Upper lobe of left lung (tissue), 6 donors: ENCODE measurements around the gene COL12A1. TPM values are rescaled to one million over a fixed set of nuclear protein-coding genes. Genes with fewer than 3 reads are reported as not detected.

Experiments used
- ATAC-seq, 2 donors: fragments of 200-7000 bp; cut with Tn5 transposase; one replicate each; pipeline ENCODE4 v1.9.1; 2022; ENCODE audit warnings: mild to moderate bottlenecking in 2 of 2, moderate library complexity in 2 of 2; ENCODE audit not compliant: low FRiP score in 2 of 2
- DNase-seq, 2 donors: peaks; one replicate each; pipeline ENCODE4 v3.0.0-alpha.2; 2019 to 2020
- H3K27ac ChIP-seq, 4 donors: fragments of 200-600 bp; sonication (generic); one replicate each; pipeline ENCODE4 v1.5.1; 2016 to 2019
- H3K27me3 ChIP-seq, 4 donors: fragments of 200-600 bp; sonication (generic); one replicate each; pipeline ENCODE4 v1.5.1; 2017 to 2019
- H3K36me3 ChIP-seq, 4 donors: fragments of 200-600 bp; sonication (generic); one replicate each; pipeline ENCODE4 v1.5.1; 2016 to 2019
- H3K4me1 ChIP-seq, 4 donors: fragments of 200-600 bp; sonication (generic); one replicate each; pipeline ENCODE4 v1.5.1; 2018 to 2019
- H3K4me3 ChIP-seq, 4 donors: fragments of 200-600 bp; sonication (generic); one replicate each; pipeline ENCODE4 v1.5.1; 2017 to 2019; ENCODE audit warnings: mild to moderate bottlenecking in 2 of 4, moderate library complexity in 1 of 4
- H3K9me3 ChIP-seq, 4 donors: fragments of 200-600 bp; sonication (generic); one replicate each; pipeline ENCODE4 v1.5.1; 2018 to 2019
- EP300 ChIP-seq, 4 donors: sonication (generic); formaldehyde crosslinking; IDR thresholded peaks; one replicate each; pipeline ENCODE4 v1.5.1; 2017; ENCODE audit warnings: antibody characterized with exemption in 4 of 4, control low read depth in 2 of 4
- POLR2A ChIP-seq, 4 donors: fragments of 450-650 bp; IDR thresholded peaks; one replicate each; pipeline ENCODE4 v1.5.1; 2016 to 2017; ENCODE audit warnings: antibody characterized with exemption in 4 of 4, mild to moderate bottlenecking in 2 of 4
- POLR2AphosphoS5 ChIP-seq, 2 donors: sonication (generic); formaldehyde crosslinking; IDR thresholded peaks; one replicate each; pipeline ENCODE4 v1.5.1; 2017; ENCODE audit warnings: antibody characterized with exemption in 2 of 2
- WGBS, 2 donors: methylation state at CpG; one replicate each; pipeline ENCODE4 v1.1.5; 2017 to 2018; 5-methylcytosine and 5-hydroxymethylcytosine counted together
- total RNA-seq, 6 donors: library from RNA; depleted of rRNA in 4 of 6; stranded (reverse); fragments of >200 nt in 4 of 6; gene quantifications; one replicate each; pipeline versions ENCODE4 v1.1.0 to v1.2.1, GENCODE V29; 2016 to 2021
- TF ChIP-seq, protein P1 (sequence below), 6 experiments: fragments of 450-650 bp in 4 of 6; fragments of 200-600 bp in 2 of 6; sonication (generic) in 2 of 6; IDR thresholded peaks; one replicate each; pipeline ENCODE4 v1.5.1; 2016 to 2019; ENCODE audit warnings: antibody characterized with exemption in 6 of 6
- donor health status: DM: no; HTN: no; CAD: no; lungs with moderate emphysema.
- donor health status: DM: no; HTN: yes; CAD: no; lungs with severe emphysema.

Gene COL12A1
- total RNA-seq, 6 donors from 2014 or later: 33.3 to 176 (median 76.9) TPM

- no peak for DNase-seq
- no peak for ATAC-seq
- H3K9me3 ChIP-seq: no peaks in the 10 kb centered on the region
- H3K4me1 ChIP-seq: peaks cover 0 to 17% (median 3%) of the 10 kb centered on the region in 4 donors
- no peak overlapping the region for H3K4me3 ChIP-seq
- H3K27me3 ChIP-seq: no peaks in the 10 kb centered on the region
- no peak overlapping the region for H3K27ac ChIP-seq
- no peak for TF ChIP-seq POLR2AphosphoS5 (IDR thresholded peaks at IDR 0.05)
- TF ChIP-seq POLR2A (IDR thresholded peaks at IDR 0.05): no peak
- TF ChIP-seq EP300 (IDR thresholded peaks at IDR 0.05): no peak
- TF ChIP-seq, protein P1, sequence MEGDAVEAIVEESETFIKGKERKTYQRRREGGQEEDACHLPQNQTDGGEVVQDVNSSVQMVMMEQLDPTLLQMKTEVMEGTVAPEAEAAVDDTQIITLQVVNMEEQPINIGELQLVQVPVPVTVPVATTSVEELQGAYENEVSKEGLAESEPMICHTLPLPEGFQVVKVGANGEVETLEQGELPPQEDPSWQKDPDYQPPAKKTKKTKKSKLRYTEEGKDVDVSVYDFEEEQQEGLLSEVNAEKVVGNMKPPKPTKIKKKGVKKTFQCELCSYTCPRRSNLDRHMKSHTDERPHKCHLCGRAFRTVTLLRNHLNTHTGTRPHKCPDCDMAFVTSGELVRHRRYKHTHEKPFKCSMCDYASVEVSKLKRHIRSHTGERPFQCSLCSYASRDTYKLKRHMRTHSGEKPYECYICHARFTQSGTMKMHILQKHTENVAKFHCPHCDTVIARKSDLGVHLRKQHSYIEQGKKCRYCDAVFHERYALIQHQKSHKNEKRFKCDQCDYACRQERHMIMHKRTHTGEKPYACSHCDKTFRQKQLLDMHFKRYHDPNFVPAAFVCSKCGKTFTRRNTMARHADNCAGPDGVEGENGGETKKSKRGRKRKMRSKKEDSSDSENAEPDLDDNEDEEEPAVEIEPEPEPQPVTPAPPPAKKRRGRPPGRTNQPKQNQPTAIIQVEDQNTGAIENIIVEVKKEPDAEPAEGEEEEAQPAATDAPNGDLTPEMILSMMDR (IDR thresholded peaks at IDR 0.05): no peak
- no peaks in the 10 kb centered on the region for H3K36me3 ChIP-seq
- 62 to 74% methylated on average over 4 of the region's 4 CpGs for WGBS, 2 donors
Measured at GRCh38 chr6:75215291-75215690, 9.4 kb upstream of the COL12A1 start.

DNA sequence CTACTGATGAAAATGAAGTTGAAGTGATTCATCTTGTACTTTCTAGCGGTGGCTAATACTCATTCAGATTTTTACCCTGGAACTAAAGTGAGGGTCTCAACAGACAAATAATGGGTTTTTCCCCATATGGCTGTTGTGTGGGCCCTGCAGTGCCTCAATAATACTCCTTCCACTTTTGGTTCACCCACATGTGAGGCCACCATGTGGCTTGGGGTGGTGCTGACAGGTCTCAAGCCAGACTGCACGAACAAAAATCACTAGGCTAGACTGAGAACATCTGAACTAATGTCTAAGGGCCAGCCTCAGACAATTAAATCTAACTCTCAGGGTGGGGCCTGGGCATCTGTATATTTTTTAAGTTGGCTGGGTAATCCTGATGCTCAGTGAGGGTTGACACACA is 7.9 kb upstream of the COL12A1 start:
- Histone ChIP-seq H3K4me1 (peaks cover 5 to 18% (median 8%) of the 10 kb centered on the region in 4 donors), H3K4me3 (no peak overlapping the region), H3K27ac (no peak overlapping the region), H3K27me3 (peaks cover 0 to under 1% (median 0%) of the 10 kb centered on the region in 4 donors), H3K36me3 (no peaks in the 10 kb centered on the region), H3K9me3 (no peaks in the 10 kb centered on the region)
- TF ChIP-seq, protein P1 (IDR thresholded peaks at IDR 0.05): no peak
- TF ChIP-seq POLR2A (IDR thresholded peaks at IDR 0.05): no peak
- TF ChIP-seq EP300 (IDR thresholded peaks at IDR 0.05): no peak
- no peak for TF ChIP-seq POLR2AphosphoS5 (IDR thresholded peaks at IDR 0.05)
- no peak for ATAC-seq
- 93 to 94% methylated on average over 2 of the region's 2 CpGs for WGBS, 2 donors
- no peak for DNase-seq

- H3K27ac ChIP-seq: no peak overlapping the region
- peaks cover 7 to 17% (median 14%) of the 10 kb centered on the region in 4 donors for H3K4me1 ChIP-seq
- TF ChIP-seq EP300 (IDR thresholded peaks at IDR 0.05): no peak
- no peak for TF ChIP-seq POLR2A (IDR thresholded peaks at IDR 0.05)
- TF ChIP-seq, protein P1 (IDR thresholded peaks at IDR 0.05): no peak
- no peak for TF ChIP-seq POLR2AphosphoS5 (IDR thresholded peaks at IDR 0.05)
- DNase-seq (no peak), ATAC-seq (no peak)
- H3K4me3 ChIP-seq: no peak overlapping the region
- peaks cover 0 to 6% (median 0%) of the 10 kb centered on the region in 4 donors for H3K27me3 ChIP-seq
- no peaks in the 10 kb centered on the region for H3K9me3 ChIP-seq
- H3K36me3 ChIP-seq: no peaks in the 10 kb centered on the region
- 18 to 28% methylated on average over 1 of the region's 1 CpG for WGBS, 2 donors
Measured at GRCh38 chr6:75213112-75213511, 7.3 kb upstream of the COL12A1 start.

DNA sequence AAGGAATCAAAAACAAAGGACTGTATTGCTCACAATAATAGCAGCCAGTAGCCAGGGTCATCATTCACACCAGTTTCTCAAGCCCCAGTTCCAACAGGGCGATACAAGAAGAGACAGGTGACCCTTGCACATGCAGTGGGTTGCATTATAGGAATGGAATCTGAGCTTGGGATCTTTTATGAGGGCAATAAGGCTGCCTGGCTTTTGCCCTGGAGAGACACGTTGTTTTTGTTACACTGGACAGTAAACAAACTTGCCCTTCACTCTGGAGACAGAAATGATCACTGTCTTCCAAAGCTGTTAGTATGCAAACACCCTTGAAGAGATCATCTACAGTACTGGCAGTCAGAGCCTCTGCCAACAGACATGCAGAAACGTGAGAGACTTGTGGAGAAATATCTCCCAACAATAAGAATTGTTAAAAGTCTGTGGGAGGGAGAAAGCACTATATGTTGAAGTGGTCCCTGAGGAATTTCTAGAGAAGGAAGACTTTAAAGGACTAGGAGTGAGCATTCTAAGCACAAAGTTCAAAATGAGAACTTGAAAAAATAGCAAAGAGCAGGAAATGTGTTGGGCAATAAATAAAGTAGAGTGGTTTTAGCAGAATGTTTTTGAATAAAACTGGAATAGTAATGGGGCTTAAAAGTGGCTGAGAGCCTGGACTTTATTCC is 6.2 kb upstream of the COL12A1 start:
- WGBS, 2 donors: 16 to 28% methylated on average over 3 of the region's 3 CpGs

More for the DNA sequence above, 6.2 kb upstream of the COL12A1 start:
- TF ChIP-seq POLR2AphosphoS5 (IDR thresholded peaks at IDR 0.05) (no peak), POLR2A (IDR thresholded peaks at IDR 0.05) (no peak), EP300 (IDR thresholded peaks at IDR 0.05) (no peak)
- TF ChIP-seq, protein P1 (IDR thresholded peaks at IDR 0.05): no peak
- H3K27me3 ChIP-seq: peaks cover 0 to 15% (median under 1%) of the 10 kb centered on the region in 4 donors
- no peak for DNase-seq
- H3K4me1 ChIP-seq: peaks cover 7 to 21% (median 13%) of the 10 kb centered on the region in 4 donors
- no peak overlapping the region for H3K27ac ChIP-seq
- H3K9me3 ChIP-seq: no peaks in the 10 kb centered on the region
- no peaks in the 10 kb centered on the region for H3K36me3 ChIP-seq
- no peak overlapping the region for H3K4me3 ChIP-seq
- ATAC-seq: no peak
